HG02759 (cell line): Measurements from ENCODE around the gene MAPK1.
"Not testable (repeated sequence)": the region's sequence is repeated elsewhere in the genome, so short reads cannot be mapped to it uniquely, and the experiment has no call there.

Experiments used
- ATAC-seq: cut with Tn5 transposase; IDR thresholded peaks from one replicate; pipeline ENCODE4 v1.9.1; 2021; ENCODE audit warnings: mild to moderate bottlenecking, moderate library complexity; ENCODE audit not compliant: unreplicated experiment

MAPK1 gene

DNA sequence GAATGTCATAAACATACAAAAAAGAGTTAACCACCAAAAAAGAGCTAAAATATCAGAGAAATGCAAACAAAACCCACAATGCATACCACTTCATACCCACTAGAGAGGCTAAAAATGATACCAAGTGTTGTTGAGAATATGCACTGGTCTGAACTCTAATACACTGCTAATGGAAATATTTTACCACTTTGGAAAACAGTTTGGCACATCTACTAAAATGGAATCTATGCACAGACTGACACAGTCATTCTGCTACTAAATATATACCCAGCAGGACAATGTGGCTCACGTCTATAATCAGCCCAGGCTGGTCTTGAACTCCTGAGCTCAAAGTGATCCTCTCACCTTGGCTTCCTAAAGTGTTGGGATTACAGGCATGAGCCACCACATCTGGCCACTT, 18.0 kb downstream of the MAPK1 start:
- no peak for ATAC-seq

- ATAC-seq, result not testable (repeated sequence)
Measured at GRCh38 chr22:21848057-21848456, 19.4 kb downstream of the MAPK1 start.

GRCh38 chr22:21845558-21846453, 21.6 kb downstream of the MAPK1 start:
- no peak for ATAC-seq

DNA sequence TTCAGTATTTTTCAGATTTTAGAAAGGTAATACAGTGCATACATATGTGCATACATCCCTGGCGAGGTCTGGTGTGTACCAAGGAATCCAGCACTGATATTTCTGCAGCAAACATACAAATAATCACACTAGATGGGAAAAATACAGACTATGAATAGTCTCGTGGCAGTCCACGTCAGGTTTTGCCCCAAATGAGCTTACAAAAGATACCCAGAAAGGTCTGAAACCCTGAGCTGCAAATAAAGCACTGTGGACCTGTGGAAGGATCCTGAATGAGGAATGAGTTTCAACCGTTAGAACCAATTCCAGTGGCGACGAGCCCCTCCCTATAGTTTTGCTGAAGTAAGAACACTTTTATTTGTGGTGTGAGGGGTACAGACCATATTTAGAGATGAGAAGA, 24.5 kb downstream of the MAPK1 start:
- ATAC-seq, result no peak

DNA sequence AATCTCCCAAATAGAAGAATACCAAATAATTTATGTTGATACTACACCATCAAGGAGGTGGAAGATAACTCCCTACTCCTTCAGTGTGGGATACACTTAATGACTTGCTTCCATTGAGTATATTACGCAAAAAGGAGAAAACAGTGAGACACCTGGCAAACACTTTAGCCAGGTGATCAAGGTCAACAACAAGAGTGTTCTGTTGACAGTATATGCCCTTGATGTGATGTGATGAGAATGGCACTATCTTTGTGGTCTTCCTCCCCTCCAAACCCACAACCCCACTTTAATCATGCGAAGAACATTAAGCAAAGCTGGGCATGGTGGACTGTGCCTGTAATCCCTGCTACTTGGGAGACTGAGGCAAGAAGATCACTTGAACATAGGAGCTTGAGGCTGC, 26.0 kb downstream of the MAPK1 start:
- no peak for ATAC-seq

- no peak for ATAC-seq
Measured at GRCh38 chr22:21840236-21840823, 27.1 kb downstream of the MAPK1 start.

DNA sequence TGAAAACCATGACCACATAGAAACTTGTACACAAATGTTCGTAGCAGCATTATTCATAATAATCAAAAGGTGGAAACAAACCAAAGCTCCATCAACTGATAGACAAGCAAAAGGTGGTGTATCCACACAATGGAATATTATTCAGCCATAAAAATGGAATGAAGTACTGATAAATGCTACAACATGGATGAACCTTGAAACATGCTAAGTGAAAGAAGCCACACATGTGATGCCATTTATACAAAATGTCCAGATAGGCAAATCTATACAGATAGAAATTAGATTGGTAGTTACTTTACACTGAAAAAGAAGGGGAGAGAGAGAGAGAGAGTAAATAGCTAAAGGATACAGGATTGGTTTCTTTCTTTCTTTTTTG, 27.7 kb downstream of the MAPK1 start:
- ATAC-seq, result no peak

DNA sequence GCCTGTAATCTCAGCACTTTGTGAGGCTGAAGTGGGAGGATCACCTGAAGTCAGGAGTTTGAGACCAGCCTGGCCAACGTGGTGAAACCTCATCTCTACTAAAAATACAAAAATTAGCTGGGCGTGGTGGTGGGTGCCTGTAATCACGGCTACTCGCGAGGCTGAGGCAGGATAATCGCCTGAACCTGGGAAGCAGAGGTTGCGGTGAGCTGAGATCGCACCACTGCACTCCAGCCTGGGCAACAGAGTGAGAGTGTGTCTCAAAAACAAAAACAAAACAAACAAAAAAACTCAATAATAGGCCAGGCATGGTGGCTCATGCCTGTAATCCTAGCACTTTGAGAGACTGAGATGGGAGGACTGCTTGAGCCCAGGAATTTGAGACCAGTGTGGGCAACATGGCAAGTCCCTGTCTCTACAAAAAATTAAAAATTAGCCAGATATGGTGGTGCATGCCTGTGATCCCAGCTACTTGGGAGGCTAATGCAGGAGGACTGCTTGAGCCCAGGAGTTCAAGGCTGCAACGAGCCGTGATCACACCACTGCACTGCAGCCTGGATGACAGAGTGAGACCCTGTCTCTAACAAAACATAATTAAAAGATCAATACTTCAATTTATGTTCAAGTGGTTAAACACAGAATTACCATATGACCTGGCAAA, 28.2 kb downstream of the MAPK1 start:
- not testable (repeated sequence) for ATAC-seq

DNA sequence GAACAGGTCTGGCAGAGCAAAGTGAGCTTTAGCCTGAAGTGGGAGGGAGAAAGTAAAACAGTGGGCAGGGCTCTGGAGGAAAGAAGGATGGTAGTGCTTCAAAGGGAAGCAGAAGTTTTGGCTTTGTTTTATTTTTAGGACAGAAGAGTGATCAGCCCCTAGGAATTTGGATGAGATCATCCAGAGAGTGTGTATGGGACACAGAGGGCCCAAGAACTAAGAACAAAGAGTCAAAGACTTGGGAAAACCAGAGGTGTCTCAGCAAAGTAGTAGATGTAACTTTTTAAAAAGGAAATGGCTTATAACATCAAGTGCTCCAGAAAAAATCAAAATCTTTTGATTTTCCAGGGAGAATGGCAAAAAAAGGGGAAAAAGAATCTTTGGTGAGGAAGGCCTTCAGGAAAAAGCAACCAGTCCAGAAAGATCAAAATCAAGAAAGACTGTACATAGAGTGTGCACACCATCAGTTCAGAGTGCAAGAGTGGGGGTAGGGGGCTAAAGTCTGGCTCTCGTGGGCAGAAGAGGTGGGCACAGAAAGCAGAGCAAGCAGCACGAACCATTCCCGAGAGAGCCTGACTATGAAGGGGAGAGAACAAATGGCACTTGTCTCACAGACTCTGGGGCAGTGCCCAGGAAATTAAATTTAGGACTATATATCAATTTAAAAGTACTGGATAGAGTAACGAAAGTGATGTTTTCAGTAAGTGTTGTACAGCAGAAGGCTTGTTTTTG, 30.0 kb downstream of the MAPK1 start:
- ATAC-seq, result no peak

DNA sequence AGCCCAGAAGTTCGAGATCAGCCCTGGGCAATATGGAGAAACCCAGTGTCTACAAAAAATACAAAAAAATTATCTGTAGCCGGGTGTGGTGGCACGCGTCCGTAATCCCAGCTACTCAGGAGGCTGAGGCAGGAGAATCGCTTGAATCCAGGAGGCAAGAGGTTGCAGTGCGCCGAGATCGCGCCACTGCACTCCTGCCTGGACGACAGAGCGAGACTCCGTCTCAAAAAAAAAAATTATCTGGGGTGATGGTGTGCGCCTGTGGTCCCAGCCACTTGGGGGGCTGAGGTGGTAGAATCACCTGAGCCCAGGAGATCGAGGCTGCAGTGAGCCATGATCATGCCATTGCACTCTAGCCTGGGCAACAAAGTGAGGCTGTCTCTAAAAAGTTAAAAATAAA, 31.0 kb downstream of the MAPK1 start:
- not testable (repeated sequence) for ATAC-seq

- no peak for ATAC-seq
Measured at GRCh38 chr22:21835378-21835777, 32.1 kb downstream of the MAPK1 start.

DNA sequence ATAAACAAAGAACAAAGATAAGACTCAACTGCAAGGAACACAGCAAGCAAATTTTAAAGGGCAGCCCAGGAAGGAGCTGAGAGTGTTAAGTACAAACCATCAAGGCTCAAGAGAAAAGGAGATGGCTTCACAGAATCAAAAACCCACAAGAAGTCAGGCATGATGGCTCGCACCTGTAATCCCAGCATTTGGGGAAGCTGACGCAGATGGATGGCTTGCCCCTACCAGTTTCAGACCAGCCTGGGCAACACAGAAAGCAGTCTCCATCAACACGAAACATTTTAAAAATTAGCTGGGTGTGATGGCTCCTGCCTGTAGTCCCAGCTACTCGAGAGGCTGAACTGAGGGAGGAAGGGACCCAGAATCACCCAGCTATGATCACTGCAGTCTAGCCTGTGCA, 32.6 kb downstream of the MAPK1 start:
- ATAC-seq, result no peak

GRCh38 chr22:21832291-21833290, 34.9 kb downstream of the MAPK1 start:
- no peak for ATAC-seq

DNA sequence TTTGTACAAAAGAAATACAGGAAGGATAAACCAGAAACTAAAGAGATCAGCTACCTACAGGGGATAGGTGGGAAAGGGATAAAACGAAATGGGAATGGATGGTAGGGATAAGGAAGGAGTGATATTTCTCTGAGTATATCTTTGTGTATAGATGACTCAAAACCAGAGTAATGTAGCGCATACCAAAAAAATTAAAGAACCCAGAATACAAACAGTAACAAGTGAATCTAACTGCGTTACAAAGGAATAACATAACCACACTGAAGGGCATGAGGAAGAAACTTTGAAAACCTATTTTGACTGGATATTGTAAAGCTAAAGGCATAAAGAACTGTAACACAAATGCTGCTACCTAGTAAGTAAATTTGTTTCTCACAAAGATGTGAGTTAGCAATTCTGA, 37.9 kb downstream of the MAPK1 start:
- no peak for ATAC-seq

DNA sequence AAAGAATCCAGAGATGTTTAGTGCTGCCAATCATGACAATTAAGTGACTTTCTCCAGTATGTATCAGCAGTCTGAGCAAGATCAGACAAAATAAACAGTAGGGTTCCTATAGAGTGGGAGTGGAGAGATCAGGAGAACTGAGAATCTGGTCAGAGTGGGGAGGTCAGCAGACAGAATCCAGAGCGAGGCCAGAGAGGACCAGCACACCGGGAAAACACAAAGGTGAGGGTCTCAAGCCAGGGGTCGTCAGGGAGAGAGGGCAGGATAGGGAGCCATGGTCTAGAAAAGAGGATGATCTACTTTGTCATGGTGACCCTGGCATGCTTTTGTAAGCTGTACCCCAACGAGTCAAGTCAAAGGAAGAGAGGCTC, 39.2 kb downstream of the MAPK1 start:
- no peak for ATAC-seq

GRCh38 chr22:21827628-21828267, 39.7 kb downstream of the MAPK1 start:
- ATAC-seq, result no peak

- ATAC-seq, result no peak
Measured at GRCh38 chr22:21826204-21826603, 41.2 kb downstream of the MAPK1 start.

DNA sequence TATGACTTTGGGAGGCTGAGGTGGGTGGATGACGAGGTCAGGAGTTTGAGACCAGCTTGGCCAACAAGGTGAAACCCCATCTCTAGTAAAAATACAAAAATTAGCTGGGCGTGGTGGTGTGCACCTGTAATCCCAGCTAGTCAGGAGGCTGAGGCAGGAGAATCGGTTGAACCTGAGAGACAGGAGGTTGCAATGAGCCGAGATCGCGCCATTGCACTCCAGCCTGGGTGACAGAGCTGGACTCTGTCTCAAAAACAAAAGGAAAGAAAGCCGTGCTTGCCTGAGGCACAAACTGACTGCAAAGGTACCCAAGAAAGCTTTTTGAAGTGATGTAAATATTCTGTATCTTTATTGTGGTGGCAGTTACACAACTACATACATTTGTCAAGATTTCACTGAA, 42.5 kb downstream of the MAPK1 start:
- ATAC-seq, result not testable (repeated sequence)

DNA sequence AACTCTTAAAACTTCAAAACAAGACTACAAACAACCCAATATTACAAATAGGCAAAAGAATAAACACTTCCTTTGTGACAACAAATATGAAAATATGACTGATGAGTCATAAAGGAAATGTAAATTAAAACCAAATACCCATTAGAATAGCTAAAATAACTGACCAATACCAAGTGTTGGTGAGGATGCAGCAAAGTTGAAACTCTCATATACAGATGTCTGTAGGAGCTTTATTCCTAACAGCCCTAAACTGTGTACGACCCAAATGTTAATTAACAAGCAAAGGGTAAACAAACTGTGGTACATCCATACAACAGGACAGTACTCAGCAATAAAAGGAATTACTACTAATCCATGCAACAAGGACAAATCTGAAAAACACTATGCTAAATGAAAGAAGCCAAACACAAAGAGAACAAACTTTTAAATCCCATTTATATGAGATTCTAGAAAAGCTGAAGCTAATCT, 43.0 kb downstream of the MAPK1 start:
- ATAC-seq, result no peak
